8988T (cell line): ENCODE measurements around the gene PTH2.
A peak's percentile ranks its signal among the peaks of the same experiment; 100 is the strongest.

ENCODE experiments used
- DNase-seq: peaks from one replicate; pipeline ENCODE4 v3.0.0; 2011

The PTH2 gene

GRCh38 chr19:49409441-49410029 is 13.7 kb downstream of the PTH2 start:
- DNase-seq, result no peak

GRCh38 chr19:49408816-49409440 is 14.3 kb downstream of the PTH2 start:
- DNase-seq, result no peak

GRCh38 chr19:49407482-49408015 is 15.7 kb downstream of the PTH2 start:
- DNase-seq, result no peak

- DNase-seq, result no peak
Observed at GRCh38 chr19:49407079-49407478, 16.2 kb downstream of the PTH2 start.

GRCh38 chr19:49403404-49404187 is 19.6 kb downstream of the PTH2 start:
- no peak for DNase-seq

GRCh38 chr19:49400029-49400428 is 23.2 kb downstream of the PTH2 start:
- no peak for DNase-seq

GRCh38 chr19:49398931-49399330 is 24.3 kb downstream of the PTH2 start:
- DNase-seq, result no peak

GRCh38 chr19:49398001-49398615 is 25.1 kb downstream of the PTH2 start:
- DNase-seq, result no peak

GRCh38 chr19:49396738-49397505 is 26.3 kb downstream of the PTH2 start:
- no peak for DNase-seq

- DNase-seq, result no peak
Observed at GRCh38 chr19:49395581-49396407, 27.4 kb downstream of the PTH2 start.

GRCh38 chr19:49393881-49394280 is 29.4 kb downstream of the PTH2 start:
- DNase-seq, result no peak

- peak; percentile 77 for DNase-seq
Observed at GRCh38 chr19:49391581-49392399, 31.5 kb downstream of the PTH2 start.

GRCh38 chr19:49390929-49391359 is 32.3 kb downstream of the PTH2 start:
- DNase-seq, result no peak

- no peak for DNase-seq
Observed at GRCh38 chr19:49390131-49390928, 32.9 kb downstream of the PTH2 start.

- no peak for DNase-seq
Observed at GRCh38 chr19:49389406-49389805, 33.8 kb downstream of the PTH2 start.

- no peak for DNase-seq
Observed at GRCh38 chr19:49387936-49388372, 35.3 kb downstream of the PTH2 start, which contains the start of gene KASH5. Gene KASH5, plus strand, starts transcription at chr19:49388249. Its CDS starts 2,635 bp downstream, at chr19:49390884.

GRCh38 chr19:49383599-49383998 is 39.6 kb downstream of the PTH2 start:
- no peak for DNase-seq

GRCh38 chr19:49382639-49383038 is 40.6 kb downstream of the PTH2 start:
- no peak for DNase-seq

- DNase-seq, result no peak
Observed at GRCh38 chr19:49380391-49380790, 42.9 kb downstream of the PTH2 start.

- no peak for DNase-seq
Observed at GRCh38 chr19:49378512-49378911, 44.7 kb downstream of the PTH2 start.
